GM12892 (cell line): Measurements from ENCODE around the gene RTEL1.

ENCODE experiments used
- POLR2AphosphoS5 ChIP-seq: IDR thresholded peaks from 2 replicates; pipeline ENCODE4 v1.6.1; 2011; ENCODE audit warnings: low read depth, low read length, control low read depth
- TAF1 ChIP-seq: IDR thresholded peaks from 2 replicates; pipeline ENCODE4 v1.6.1; 2011; ENCODE audit warnings: low read depth, mild to moderate bottlenecking, control low read depth, low read length, borderline replicate concordance

DNA sequence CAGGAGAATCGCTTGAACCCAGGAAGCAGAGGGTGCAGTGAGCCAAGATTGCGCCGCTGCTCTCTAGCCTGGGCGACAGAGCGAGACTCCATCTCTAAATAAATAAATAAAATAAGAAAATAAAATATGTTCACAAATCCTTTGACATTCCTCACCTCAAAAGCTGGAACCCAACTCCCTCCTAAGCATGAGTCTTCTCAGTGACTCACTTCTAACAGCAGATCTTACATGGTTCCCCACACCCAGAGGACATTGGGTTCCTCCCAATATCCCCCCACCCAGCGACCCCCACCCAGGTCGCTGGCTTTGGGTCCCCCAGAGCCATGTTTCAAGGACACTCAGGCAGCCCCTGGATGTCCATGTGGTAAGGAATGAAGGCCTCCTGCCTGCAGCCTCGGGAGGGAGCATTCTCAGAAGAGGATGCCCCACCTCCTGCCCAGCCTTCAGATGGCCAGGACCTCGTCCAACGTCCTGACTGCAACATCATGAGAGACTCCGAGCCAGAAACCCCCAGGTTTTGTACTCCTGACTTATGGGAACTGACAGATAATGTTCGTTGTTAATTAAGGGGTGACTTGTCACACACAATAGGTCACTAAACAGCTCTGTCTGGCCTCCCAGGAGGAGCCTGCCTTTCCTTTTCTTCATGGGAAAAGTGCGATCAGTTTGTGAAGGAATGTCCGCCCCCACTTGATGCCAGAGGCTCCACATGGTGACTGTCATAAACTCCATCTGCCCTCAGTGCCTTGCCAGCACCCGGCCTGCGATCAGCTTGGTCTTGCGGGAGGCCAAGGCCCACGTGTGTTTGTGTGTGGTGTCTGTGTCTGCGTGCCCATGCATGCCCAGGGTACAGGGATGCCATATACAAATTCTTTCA lies 21.1 kb upstream of the RTEL1 start:
- TF ChIP-seq POLR2AphosphoS5 (no peak), TAF1 (no peak)
